IMR-90 (cell line): ENCODE measurements around the gene IL36A. TPM values are rescaled to one million over a fixed set of nuclear protein-coding genes. Genes with fewer than 3 reads are reported as not detected.

Experiments
- ATAC-seq: fragments of 200-7000 bp; cut with Tn5 transposase; 2 replicates; pipeline ENCODE4 v1.9.1; 2020; ENCODE audit warnings: low read depth, mild to moderate bottlenecking, moderate library complexity
- BruUV-seq: library from RNA; stranded (reverse); fragments of 400-500 nt; replicated peaks from 2 replicates; lab custom pipeline; 2021; lab: Mats Ljungman, UMichigan
- CTCF ChIA-PET: fragments of 300-600 bp; formaldehyde crosslinking; extraction: SDS; loops from one replicate; lab custom pipeline; 2021; ENCODE audit warnings: antibody characterized with exemption; lab: Yijun Ruan, JAX
- POLR2A ChIA-PET: fragments of 300-600 bp; sonication (Branson Sonifier 250); formaldehyde crosslinking; loops from one replicate; lab custom pipeline; 2022; ENCODE audit warnings: antibody characterized with exemption; ENCODE audit not compliant: unreplicated experiment; lab: Charles Lee
- DNase-seq: peaks from one replicate; pipeline ENCODE4 v3.0.0; 2013
- H2AFZ ChIP-seq: replicated peaks from 2 replicates; pipeline ENCODE3; 2013; ENCODE audit warnings: low read length, mild to moderate bottlenecking; ENCODE audit not compliant: poor library complexity
- H2AK5ac ChIP-seq: 2 replicates; pipeline ENCODE4 v1.6.1; 2013; ENCODE audit warnings: low read depth, low read length, inconsistent platforms
- H2AK9ac ChIP-seq: replicated peaks from 2 replicates; pipeline ENCODE3; 2013; ENCODE audit warnings: mild to moderate bottlenecking, low read depth, low read length, moderate library complexity; ENCODE audit not compliant: poor library complexity
- H2BK120ac ChIP-seq: 2 replicates; pipeline ENCODE4 v1.6.1; 2013; ENCODE audit warnings: low read depth, low read length, inconsistent platforms
- H2BK15ac ChIP-seq: 3 replicates; pipeline ENCODE4 v1.6.1; 2013; ENCODE audit warnings: low read depth, low read length, inconsistent platforms
- H2BK20ac ChIP-seq: 2 replicates; pipeline ENCODE4 v1.6.1; 2013; ENCODE audit warnings: low read depth, mild to moderate bottlenecking, inconsistent platforms, low read length, moderate library complexity
- H2BK5ac ChIP-seq: 2 replicates; pipeline ENCODE4 v1.6.1; 2013; ENCODE audit warnings: mild to moderate bottlenecking, low read depth, low read length, inconsistent platforms; ENCODE audit not compliant: poor library complexity, severe bottlenecking
- H3K14ac ChIP-seq: replicated peaks from 2 replicates; pipeline ENCODE4 v1.6.1; 2013; ENCODE audit warnings: low read depth, low read length, inconsistent platforms
- H3K18ac ChIP-seq: 2 replicates; pipeline ENCODE4 v1.6.1; 2013; ENCODE audit warnings: low read depth, low read length, control low read depth
- H3K23ac ChIP-seq: 2 replicates; pipeline ENCODE4 v1.6.1; 2013; ENCODE audit warnings: low read depth, low read length, inconsistent platforms
- H3K27ac ChIP-seq: 2 replicates; pipeline ENCODE4 v1.5.1; 2013; ENCODE audit warnings: mild to moderate bottlenecking, control low read depth, low read length; ENCODE audit not compliant: insufficient read depth
- H3K27me3 ChIP-seq: 2 replicates; pipeline ENCODE4 v1.6.1; 2013; ENCODE audit warnings: low read length; ENCODE audit not compliant: control insufficient read depth, insufficient read depth
- H3K36me3 ChIP-seq: 2 replicates; pipeline ENCODE4 v1.6.1; 2013; ENCODE audit warnings: low read length, mixed read lengths; ENCODE audit not compliant: control insufficient read depth, insufficient read depth
- H3K4ac ChIP-seq: 2 replicates; pipeline ENCODE4 v1.6.1; 2013; ENCODE audit warnings: low read depth, low read length, inconsistent platforms
- H3K4me1 ChIP-seq: 2 replicates; pipeline ENCODE4 v1.6.1; 2013; ENCODE audit warnings: low read length, mixed read lengths; ENCODE audit not compliant: control insufficient read depth, insufficient read depth
- H3K4me2 ChIP-seq: 2 replicates; pipeline ENCODE4 v1.6.1; 2013; ENCODE audit warnings: low read depth, mild to moderate bottlenecking, control low read depth, low read length, moderate library complexity
- H3K4me3 ChIP-seq: 2 replicates; pipeline ENCODE4 v1.5.1; 2013; ENCODE audit warnings: low read depth, mild to moderate bottlenecking, control low read depth, low read length, moderate library complexity; ENCODE audit not compliant: insufficient read depth
- H3K56ac ChIP-seq: 2 replicates; pipeline ENCODE4 v1.6.1; 2013; ENCODE audit warnings: low read length, inconsistent platforms; ENCODE audit not compliant: insufficient read depth; ENCODE audit errors: extremely low read depth
- H3K79me1 ChIP-seq, 2 experiments: 2 replicates each; pipeline ENCODE4 v1.6.1; 2013; ENCODE audit warnings: low read length in 2 of 2, inconsistent platforms in 1 of 2, low read depth in 1 of 2
- H3K9ac ChIP-seq: 2 replicates; pipeline ENCODE4 v1.6.1; 2013; ENCODE audit warnings: low read depth, low read length, control low read depth
- H3K9me1 ChIP-seq: 2 replicates; pipeline ENCODE4 v1.6.1; 2013; ENCODE audit warnings: low read length, inconsistent platforms; ENCODE audit not compliant: insufficient read depth
- H3K9me3 ChIP-seq: 2 replicates; pipeline ENCODE4 v1.6.1; 2013; ENCODE audit warnings: low read length; ENCODE audit not compliant: control insufficient read depth, insufficient read depth
- H4K20me1 ChIP-seq: 2 replicates; pipeline ENCODE4 v1.6.1; 2013; ENCODE audit warnings: low read length, inconsistent platforms; ENCODE audit not compliant: insufficient read depth
- H4K5ac ChIP-seq: 2 replicates; pipeline ENCODE4 v1.6.1; 2013; ENCODE audit warnings: mild to moderate bottlenecking, low read depth, low read length, control low read depth
- H4K8ac ChIP-seq, 2 experiments: 2 replicates each; pipeline ENCODE4 v1.6.1; 2013; ENCODE audit warnings: low read depth in 2 of 2, low read length in 2 of 2, control low read depth in 1 of 2, inconsistent platforms in 1 of 2
- H4K91ac ChIP-seq: 2 replicates; pipeline ENCODE4 v1.6.1; 2013; ENCODE audit warnings: low read depth, low read length, inconsistent platforms; ENCODE audit not compliant: insufficient read depth
- BHLHE40 ChIP-seq: fragments of 150-350 bp; IDR thresholded peaks from 2 replicates; pipeline ENCODE4 v1.6.1; 2016; ENCODE audit warnings: mild to moderate bottlenecking, low read depth, low read length
- CHD1 ChIP-seq: IDR thresholded peaks from 2 replicates; pipeline ENCODE4 v1.6.1; 2012; ENCODE audit warnings: low read depth, low read length, improper control_type of control experiment
- CTCF ChIP-seq: conservative IDR thresholded peaks from 2 replicates; pipeline ENCODE4 v1.5.1; 2012; ENCODE audit warnings: mild to moderate bottlenecking, low read depth, low read length, improper control_type of control experiment
- FOS ChIP-seq: fragments of 150-350 bp; IDR thresholded peaks from 2 replicates; pipeline ENCODE4 v1.6.1; 2016; ENCODE audit warnings: low read depth, low read length
- MAZ ChIP-seq: IDR thresholded peaks from 2 replicates; pipeline ENCODE4 v1.6.1; 2012; ENCODE audit warnings: low read depth, mild to moderate bottlenecking, low read length, improper control_type of control experiment, moderate library complexity, borderline replicate concordance
- NFE2L2 ChIP-seq: fragments of 150-350 bp; IDR thresholded peaks from 2 replicates; pipeline ENCODE4 v1.6.1; 2016; ENCODE audit warnings: low read depth, mild to moderate bottlenecking, low read length
- RAD21 ChIP-seq: IDR thresholded peaks from 2 replicates; pipeline ENCODE4 v1.6.1; 2012; ENCODE audit warnings: low read length, improper control_type of control experiment
- RCOR1 ChIP-seq: IDR thresholded peaks from 2 replicates; pipeline ENCODE4 v1.6.1; 2012; ENCODE audit warnings: mild to moderate bottlenecking, low read length, improper control_type of control experiment; ENCODE audit not compliant: insufficient replicate concordance
- RFX5 ChIP-seq: IDR thresholded peaks from 2 replicates; pipeline ENCODE4 v1.8.0; 2012; ENCODE audit warnings: low read depth, mild to moderate bottlenecking, low read length, moderate library complexity
- SMC3 ChIP-seq: fragments of 150-350 bp; IDR thresholded peaks from 2 replicates; pipeline ENCODE4 v1.6.1; 2016; ENCODE audit warnings: low read depth, mild to moderate bottlenecking, antibody characterized with exemption, low read length, moderate library complexity
- USF2 ChIP-seq: fragments of 150-350 bp; IDR thresholded peaks from 2 replicates; pipeline ENCODE4 v1.6.1; 2017; ENCODE audit warnings: mild to moderate bottlenecking, antibody characterized with exemption, low read length, low read depth
- WGBS, 2 experiments: methylation state at CpG; one replicate each; pipeline versions ENCODE4 v1.1.5 to v1.1.7; 2013; ENCODE audit warnings: missing lambda C conversion rate in 2 of 2; ENCODE audit not compliant: insufficient read length in 1 of 2; ENCODE audit errors: extremely low coverage in 2 of 2; 5-methylcytosine and 5-hydroxymethylcytosine counted together
- dilution Hi-C: fragments of 300-500 bp; cut with HindIII; formaldehyde crosslinking; loops from one replicate; pipeline ENCODE4 v1.14.3; 2018; ENCODE audit warnings: low sequenced_read_pairs; ENCODE audit not compliant: unreplicated experiment
- in situ Hi-C: fragments of 300-500 bp; cut with MboI; formaldehyde crosslinking; loops from 3 replicates; pipeline ENCODE4 v1.14.3; 2019; ENCODE audit warnings: low sequenced_read_pairs, inconsistent platforms, mixed read lengths
- intact Hi-C: fragments of 100-400 bp; cut with micrococcal nuclease; formaldehyde crosslinking; loops from 2 replicates; pipeline ENCODE4 v1.10.0; 2022
- polyA plus RNA-seq, 3 experiments: library from polyadenylated mRNA; depleted of rRNA; stranded (reverse); fragments of >200 nt; gene quantifications; 2 replicates each; pipeline ENCODE4 v1.2.3, GENCODE V29; 2012; ENCODE audit warnings: low replicate concordance in 1 of 3
- total RNA-seq: library from RNA; depleted of rRNA; stranded (reverse); fragments of >200 nt; gene quantifications from 2 replicates; pipeline ENCODE4 v1.2.3, GENCODE V29; 2012
- TF ChIP-seq, protein P1 (sequence below): fragments of 150-350 bp; IDR thresholded peaks from 2 replicates; pipeline ENCODE4 v1.6.1; 2016; ENCODE audit warnings: low read depth, mild to moderate bottlenecking, low read length, moderate library complexity, borderline replicate concordance

Gene IL36A
- total and polyA plus RNA-seq, 2 of the 4 experiments (the other 2 are of a cell fraction): not detected

GRCh38 chr2:112973156-112973555, 32.1 kb upstream of the IL36A start (continued):
- no peak for TF ChIP-seq RFX5
- TF ChIP-seq MAZ: no peak
- no peak for TF ChIP-seq RCOR1
- no peak for TF ChIP-seq USF2

- no peak within 1 kb of the TSS for H2AK9ac ChIP-seq
- H4K91ac ChIP-seq: no peak within 1 kb of the TSS
- H4K5ac ChIP-seq: no peak within 1 kb of the TSS
- DNase-seq (no peak), ATAC-seq (no peak)
- no peak within 1 kb of the TSS; the same call in 1 of the 2 replicates for H3K14ac ChIP-seq
- no peak within 1 kb of the TSS for H3K56ac ChIP-seq
- H3K27me3 ChIP-seq: peaks cover 18% of the 10 kb centered on the region
- dilution Hi-C loops: no loop called here
- no peaks in the 10 kb centered on the region for H3K4me1 ChIP-seq
- H2AFZ ChIP-seq: no peak within 1 kb of the TSS
- H3K9me1 ChIP-seq: no peaks in the 10 kb centered on the region
- CTCF ChIA-PET: no interaction called here
- no peak within 1 kb of the TSS for H2BK20ac ChIP-seq
- intact Hi-C loops: no loop called here
- POLR2A ChIA-PET: no interaction called here
- no TSS peak for BruUV-seq
- no peak within 1 kb of the TSS for H2BK15ac ChIP-seq
- no peak within 1 kb of the TSS for H3K18ac ChIP-seq
- H3K9ac ChIP-seq: no peak within 1 kb of the TSS
- H4K20me1 ChIP-seq: no peaks in the 10 kb centered on the region
- WGBS, 2 experiments: 70% methylated on average over 4 of the region's 7 CpGs; no CpG with 5 or more reads in 1 of the 2 experiments
- no peak within 1 kb of the TSS for H2AK5ac ChIP-seq
- in situ Hi-C loops: no loop called here
- H3K4me3 ChIP-seq: no peak within 1 kb of the TSS
- H3K27ac ChIP-seq: no peak within 1 kb of the TSS
- H3K4me2 ChIP-seq: no peak within 1 kb of the TSS
- H3K36me3 ChIP-seq: no peaks in the 10 kb centered on the region
- H3K9me3 ChIP-seq: no peaks in the 10 kb centered on the region
- H4K8ac ChIP-seq: no peak within 1 kb of the TSS
- no peaks in the 10 kb centered on the region for H3K79me1 ChIP-seq
- H2BK120ac ChIP-seq: no peak within 1 kb of the TSS
- no peak within 1 kb of the TSS for H3K4ac ChIP-seq
- no peak within 1 kb of the TSS for H2BK5ac ChIP-seq
- no peak within 1 kb of the TSS for H3K23ac ChIP-seq
- TF ChIP-seq NFE2L2: no peak
- TF ChIP-seq, protein P1, sequence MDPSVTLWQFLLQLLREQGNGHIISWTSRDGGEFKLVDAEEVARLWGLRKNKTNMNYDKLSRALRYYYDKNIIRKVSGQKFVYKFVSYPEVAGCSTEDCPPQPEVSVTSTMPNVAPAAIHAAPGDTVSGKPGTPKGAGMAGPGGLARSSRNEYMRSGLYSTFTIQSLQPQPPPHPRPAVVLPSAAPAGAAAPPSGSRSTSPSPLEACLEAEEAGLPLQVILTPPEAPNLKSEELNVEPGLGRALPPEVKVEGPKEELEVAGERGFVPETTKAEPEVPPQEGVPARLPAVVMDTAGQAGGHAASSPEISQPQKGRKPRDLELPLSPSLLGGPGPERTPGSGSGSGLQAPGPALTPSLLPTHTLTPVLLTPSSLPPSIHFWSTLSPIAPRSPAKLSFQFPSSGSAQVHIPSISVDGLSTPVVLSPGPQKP: no peak
- TF ChIP-seq BHLHE40: no peak
- TF ChIP-seq CTCF: no peak
- TF ChIP-seq SMC3: no peak
- no peak for TF ChIP-seq CHD1
- no peak for TF ChIP-seq FOS
- TF ChIP-seq RFX5: no peak
- TF ChIP-seq RAD21: no peak
- no peak for TF ChIP-seq RCOR1
- no peak for TF ChIP-seq USF2
Observed at GRCh38 chr2:112977559-112978056, 27.7 kb upstream of the IL36A start, which contains the start of gene IL36G. Gene IL36G, plus strand, starts transcription at chr2:112978006. Its CDS starts 633 bp downstream, at chr2:112978639.
